AG04449 (cell line): ENCODE results near the gene PKHD1.
"Not testable (repeated sequence)": the region's sequence is repeated elsewhere in the genome, so short reads cannot be mapped to it uniquely, and the experiment has no call there.

ENCODE experiments used
- CTCF ChIA-PET: fragments of 350-600 bp; formaldehyde crosslinking; extraction: SDS; loops from one replicate; lab custom pipeline; 2021; ENCODE audit warnings: antibody characterized with exemption; lab: Yijun Ruan, JAX
- POLR2A ChIA-PET: fragments of 400-600, 350-600 bp; formaldehyde crosslinking; extraction: SDS; loops from one replicate; lab custom pipeline; 2020; ENCODE audit warnings: antibody characterized with exemption, inconsistent platforms; lab: Yijun Ruan, JAX
- DNase-seq: peaks from one replicate; pipeline ENCODE4 v3.0.0-alpha.2; 2010; ENCODE audit warnings: low read depth, low spot score
- H3K4me3 ChIP-seq: 2 replicates; pipeline ENCODE4 v1.5.1; 2011; ENCODE audit warnings: low read depth, mild to moderate bottlenecking, control low read depth, low read length
- TF ChIP-seq, protein P1 (sequence below): IDR thresholded peaks from one replicate; pipeline ENCODE4 v1.5.1; 2011; ENCODE audit warnings: mild to moderate bottlenecking, moderate library complexity, low read length, control low read depth, inconsistent platforms; ENCODE audit not compliant: insufficient read depth; ENCODE audit errors: missing control alignments

Gene PKHD1

DNA sequence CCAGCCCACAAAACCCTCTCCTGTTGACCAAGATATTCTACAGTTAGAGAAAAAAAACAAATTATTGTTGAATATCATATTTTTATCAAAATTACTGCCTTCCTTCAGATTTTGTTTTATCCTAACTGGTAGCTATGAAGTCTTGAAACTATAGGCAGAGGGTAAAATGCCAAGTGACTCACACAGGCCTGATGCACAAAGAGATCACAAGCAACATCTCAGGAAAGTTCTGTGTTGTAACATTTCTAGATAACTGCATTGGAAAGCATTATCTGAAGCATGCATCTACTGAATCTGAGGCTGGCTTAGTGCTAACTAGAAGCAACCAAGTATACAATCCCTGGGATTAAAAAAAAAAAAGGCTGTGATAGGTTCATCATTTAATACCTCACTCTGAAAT is 134.2 kb downstream of the PKHD1 start:
- DNase-seq = no peak
- CTCF ChIA-PET = no interaction called here
- TF ChIP-seq, protein P1, sequence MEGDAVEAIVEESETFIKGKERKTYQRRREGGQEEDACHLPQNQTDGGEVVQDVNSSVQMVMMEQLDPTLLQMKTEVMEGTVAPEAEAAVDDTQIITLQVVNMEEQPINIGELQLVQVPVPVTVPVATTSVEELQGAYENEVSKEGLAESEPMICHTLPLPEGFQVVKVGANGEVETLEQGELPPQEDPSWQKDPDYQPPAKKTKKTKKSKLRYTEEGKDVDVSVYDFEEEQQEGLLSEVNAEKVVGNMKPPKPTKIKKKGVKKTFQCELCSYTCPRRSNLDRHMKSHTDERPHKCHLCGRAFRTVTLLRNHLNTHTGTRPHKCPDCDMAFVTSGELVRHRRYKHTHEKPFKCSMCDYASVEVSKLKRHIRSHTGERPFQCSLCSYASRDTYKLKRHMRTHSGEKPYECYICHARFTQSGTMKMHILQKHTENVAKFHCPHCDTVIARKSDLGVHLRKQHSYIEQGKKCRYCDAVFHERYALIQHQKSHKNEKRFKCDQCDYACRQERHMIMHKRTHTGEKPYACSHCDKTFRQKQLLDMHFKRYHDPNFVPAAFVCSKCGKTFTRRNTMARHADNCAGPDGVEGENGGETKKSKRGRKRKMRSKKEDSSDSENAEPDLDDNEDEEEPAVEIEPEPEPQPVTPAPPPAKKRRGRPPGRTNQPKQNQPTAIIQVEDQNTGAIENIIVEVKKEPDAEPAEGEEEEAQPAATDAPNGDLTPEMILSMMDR = no peak
- POLR2A ChIA-PET = no interaction called here
- H3K4me3 ChIP-seq = no peak overlapping the region

DNA sequence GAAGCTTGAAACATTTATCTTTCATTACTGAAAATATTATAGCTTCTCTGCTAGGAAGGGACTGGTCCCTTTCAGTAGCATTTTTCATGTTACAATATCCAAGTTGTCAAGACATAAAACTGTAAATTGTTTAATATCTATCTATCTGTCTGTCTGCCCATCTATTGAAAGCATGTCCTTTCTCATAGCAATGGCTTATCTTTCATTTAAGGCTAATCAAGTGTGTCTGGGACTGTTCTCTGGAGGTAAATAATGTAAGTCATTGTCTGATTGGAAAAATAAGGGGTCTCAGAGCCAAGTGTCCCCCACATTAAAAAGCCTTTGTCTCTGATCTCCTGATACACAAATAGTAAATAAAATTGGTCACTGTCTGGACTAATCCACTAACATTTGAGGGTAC is 135.5 kb downstream of the PKHD1 start:
- TF ChIP-seq, protein P1 = no peak

DNA sequence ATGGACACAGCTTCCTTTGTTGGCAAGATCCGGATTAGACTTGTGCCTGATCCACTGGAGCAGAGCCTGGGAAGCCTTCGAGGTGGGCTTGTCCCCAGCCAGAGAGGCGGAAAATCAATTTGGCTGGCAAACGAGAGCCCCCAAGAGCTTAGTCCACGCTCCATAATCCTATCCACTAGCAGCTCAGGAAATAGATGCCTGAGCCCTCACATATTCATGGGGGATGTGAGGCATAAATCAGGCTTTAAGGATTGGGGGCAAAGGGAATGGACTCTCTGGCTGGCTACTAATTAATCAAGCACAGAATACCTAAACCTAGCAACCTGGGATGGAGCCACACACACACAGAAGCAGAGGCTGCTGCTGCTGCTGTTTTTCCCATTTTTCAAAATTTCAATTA is 137.9 kb downstream of the PKHD1 start:
- no peak for DNase-seq
- CTCF ChIA-PET = no interaction called here
- TF ChIP-seq, protein P1 = no peak
- POLR2A ChIA-PET = no interaction called here
- no peak overlapping the region for H3K4me3 ChIP-seq

More for the DNA sequence above, 135.5 kb downstream of the PKHD1 start:
- ChIA-PET CTCF (no interaction called here), POLR2A (no interaction called here)
- H3K4me3 ChIP-seq = no peak overlapping the region
- DNase-seq = no peak

DNA sequence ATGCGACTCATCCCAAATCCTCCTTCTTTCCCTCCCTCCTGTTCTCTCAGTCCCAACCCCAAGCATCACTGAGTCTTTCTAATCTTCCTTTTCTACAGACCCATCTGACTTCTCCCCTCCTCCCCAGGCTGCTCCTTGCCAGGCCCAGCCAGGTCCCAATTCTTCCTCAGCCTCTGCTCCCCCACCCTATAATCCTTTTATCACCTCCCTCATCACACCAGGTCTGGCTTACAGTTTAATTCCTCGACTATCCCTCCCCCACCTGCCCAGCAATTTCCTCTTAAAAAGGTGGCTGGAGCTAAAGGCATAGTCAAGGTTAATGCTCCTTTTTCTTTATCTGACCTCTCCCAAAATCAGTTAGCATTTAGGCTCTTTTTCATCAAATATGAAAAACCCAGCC is 147.7 kb downstream of the PKHD1 start:
- DNase-seq, POLR2A ChIA-PET, H3K4me3 ChIP-seq, CTCF ChIA-PET: not testable (repeated sequence)

DNA sequence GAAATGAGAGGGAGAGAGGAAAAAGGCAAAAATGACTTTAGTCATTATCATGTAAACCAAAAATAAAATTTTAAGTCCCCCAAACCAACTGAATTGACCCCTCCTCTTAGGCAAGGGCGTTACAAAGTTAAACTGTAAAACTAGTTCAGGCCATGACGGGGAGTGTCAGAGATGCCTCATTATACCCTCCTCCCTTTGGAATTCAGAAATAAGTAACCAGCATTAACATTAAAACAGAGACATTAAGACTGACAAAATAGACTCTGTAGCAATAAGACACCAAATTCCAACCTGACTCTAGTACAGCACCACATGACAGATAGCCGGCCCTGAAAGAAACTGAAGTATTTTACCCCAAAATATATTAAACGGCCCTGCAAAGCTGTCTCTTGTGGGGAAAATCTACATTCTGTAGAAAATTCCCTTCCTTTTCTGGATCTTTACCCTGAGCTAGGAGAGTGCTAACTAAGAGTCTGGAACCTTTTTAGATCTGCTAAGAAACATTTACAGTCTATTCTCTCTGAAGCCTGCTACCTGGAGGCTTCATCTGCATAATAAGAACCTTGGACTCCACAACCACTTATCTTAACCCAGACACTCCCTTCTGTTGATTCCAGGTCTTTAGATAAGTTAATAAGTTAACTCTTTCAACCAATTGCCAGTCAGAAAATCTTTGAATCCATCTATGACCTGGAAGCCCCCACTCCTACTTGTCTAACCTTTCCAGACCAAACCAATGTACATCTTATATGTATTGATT is 150.7 kb downstream of the PKHD1 start:
- DNase-seq = no peak
- H3K4me3 ChIP-seq = no peak overlapping the region
- CTCF ChIA-PET = no interaction called here
- POLR2A ChIA-PET = no interaction called here
- TF ChIP-seq, protein P1 = no peak

DNA sequence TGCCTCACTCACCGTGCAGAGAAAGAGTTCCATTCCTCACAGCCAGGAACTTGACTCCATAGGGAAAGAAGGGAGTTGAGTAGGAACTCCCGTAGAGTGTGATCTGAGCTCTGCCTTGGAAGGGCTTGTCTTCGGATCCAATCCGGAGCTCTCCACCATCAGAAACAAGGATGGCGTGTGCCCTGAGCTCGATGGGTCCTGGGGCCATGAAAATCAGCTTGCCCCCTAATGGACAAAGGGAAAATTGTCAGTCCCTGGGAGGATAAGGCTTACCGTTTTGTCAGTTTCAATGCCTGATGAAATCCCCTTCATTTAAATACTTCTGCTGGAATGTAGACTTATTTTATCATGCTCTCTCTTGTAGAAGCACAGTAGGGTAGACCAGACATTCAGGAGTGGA is 153.3 kb downstream of the PKHD1 start:
- CTCF ChIA-PET = no interaction called here
- TF ChIP-seq, protein P1 = no peak
- DNase-seq = no peak
- H3K4me3 ChIP-seq = no peak overlapping the region
- POLR2A ChIA-PET = no interaction called here

DNA sequence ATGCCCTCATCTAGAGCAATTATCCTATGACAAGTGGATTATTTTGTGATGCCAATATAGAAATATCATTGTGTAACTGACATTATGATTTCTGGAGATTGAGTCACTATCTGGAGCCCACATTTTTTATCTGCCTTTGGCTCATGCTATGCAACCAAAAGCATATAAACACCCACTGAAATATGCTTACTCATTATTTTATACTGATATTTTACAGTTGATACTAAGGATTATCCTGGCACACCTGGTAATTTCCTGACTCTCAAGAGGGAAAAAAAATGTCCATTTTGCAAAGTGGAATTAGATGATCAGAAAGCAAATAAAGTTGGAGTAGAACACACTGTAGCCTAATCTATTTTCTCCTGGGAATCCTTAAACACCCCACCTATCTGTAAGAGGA is 154.5 kb downstream of the PKHD1 start:
- CTCF ChIA-PET = no interaction called here
- no peak for DNase-seq
- no peak overlapping the region for H3K4me3 ChIP-seq
- POLR2A ChIA-PET = no interaction called here
- TF ChIP-seq, protein P1 = no peak
